Left ventricle myocardium inferior (tissue), 1 donor: ENCODE measurements around the gene CRY1. TPM values are rescaled to one million over a fixed set of nuclear protein-coding genes. Genes with fewer than 3 reads are reported as not detected.

Source experiments
- DNase-seq: peaks from one replicate; pipeline ENCODE4 v3.0.0-alpha.2; 2020
- H3K27ac ChIP-seq: fragments of 200-600 bp; replicated peaks from 2 replicates; pipeline ENCODE4 v1.8.0; 2021
- H3K27me3 ChIP-seq: fragments of 200-600 bp; 2 replicates; pipeline ENCODE4 v1.8.0; 2021; ENCODE audit warnings: low read depth
- H3K36me3 ChIP-seq: fragments of 200-600 bp; 2 replicates; pipeline ENCODE4 v1.8.0; 2021
- H3K4me1 ChIP-seq: fragments of 200-600 bp; 2 replicates; pipeline ENCODE4 v1.8.0; 2021
- H3K4me3 ChIP-seq: fragments of 200-600 bp; 2 replicates; pipeline ENCODE4 v1.8.0; 2021; ENCODE audit warnings: mild to moderate bottlenecking, moderate library complexity
- H3K9me3 ChIP-seq: fragments of 200-600 bp; replicated peaks from 2 replicates; pipeline ENCODE4 v1.8.0; 2021
- CTCF ChIP-seq: fragments of 200-600 bp; IDR thresholded peaks from 2 replicates; pipeline ENCODE4 v1.8.0; 2021; ENCODE audit warnings: antibody characterized with exemption, mild to moderate bottlenecking, borderline replicate concordance
- intact Hi-C: fragments of 100-400 bp; cut with micrococcal nuclease; formaldehyde crosslinking; loops from one replicate; pipeline ENCODE4 v1.11.0; 2022
- total RNA-seq: library from RNA; stranded (reverse); fragmentation: NEBNext Ultra II Directional; extraction: Animal tissue kit (Norgen Biotek cat#: 25700); gene quantifications from one replicate; pipeline ENCODE4 v1.2.1, GENCODE V29; 2021
- donor health status: DM: no; HTN: yes; CAD: no; lungs with severe emphysema.

The CRY1 gene
- total RNA-seq, 1 donor from 2014 or later: 10.0 TPM

- intact Hi-C loops: no loop called here
These were observed 14.0 kb upstream of the CRY1 start for GRCh38 chr12:107107381-107107780.

GRCh38 chr12:107106241-107107025, 13.1 kb upstream of the CRY1 start:
- DNase-seq: no peak
- intact Hi-C loops: no loop called here
- Histone ChIP-seq H3K27me3 (no peaks in the 10 kb centered on the region), H3K27ac (no peak overlapping the region), H3K36me3 (no peaks in the 10 kb centered on the region), H3K4me3 (no peak overlapping the region), H3K9me3 (no peaks in the 10 kb centered on the region), H3K4me1 (no peaks in the 10 kb centered on the region)
- no peak for TF ChIP-seq CTCF

More at GRCh38 chr12:107107381-107107780, 14.0 kb upstream of the CRY1 start:
- Histone ChIP-seq H3K36me3 (no peaks in the 10 kb centered on the region), H3K27me3 (no peaks in the 10 kb centered on the region), H3K4me3 (no peak overlapping the region), H3K27ac (no peak overlapping the region), H3K4me1 (no peaks in the 10 kb centered on the region), H3K9me3 (no peaks in the 10 kb centered on the region)
- no peak for DNase-seq
- TF ChIP-seq CTCF: no peak

- Histone ChIP-seq H3K27ac (no peak overlapping the region), H3K27me3 (no peaks in the 10 kb centered on the region), H3K9me3 (no peaks in the 10 kb centered on the region), H3K4me1 (no peaks in the 10 kb centered on the region), H3K4me3 (no peak overlapping the region), H3K36me3 (no peaks in the 10 kb centered on the region)
- TF ChIP-seq CTCF: no peak
- DNase-seq: no peak
- intact Hi-C loops: no loop called here
These were observed 12.0 kb upstream of the CRY1 start for GRCh38 chr12:107105410-107105703.

- no peaks in the 10 kb centered on the region for H3K4me1 ChIP-seq
- no peaks in the 10 kb centered on the region for H3K9me3 ChIP-seq
- no peak for TF ChIP-seq CTCF
- DNase-seq: no peak
- no peaks in the 10 kb centered on the region for H3K36me3 ChIP-seq
- no peak overlapping the region for H3K4me3 ChIP-seq
- H3K27me3 ChIP-seq: no peaks in the 10 kb centered on the region
- no peak overlapping the region for H3K27ac ChIP-seq
- intact Hi-C loops: no loop called here
These were observed 10.2 kb upstream of the CRY1 start for GRCh38 chr12:107103516-107103915.

- Histone ChIP-seq H3K9me3 (no peaks in the 10 kb centered on the region), H3K4me3 (no peak overlapping the region), H3K36me3 (no peaks in the 10 kb centered on the region), H3K27me3 (no peaks in the 10 kb centered on the region), H3K4me1 (no peaks in the 10 kb centered on the region), H3K27ac (no peak overlapping the region)
- intact Hi-C loops: no loop called here
- TF ChIP-seq CTCF: no peak
- DNase-seq: no peak
These were observed 9.7 kb upstream of the CRY1 start for GRCh38 chr12:107103097-107103496.

- H3K9me3 ChIP-seq: no peaks in the 10 kb centered on the region
- intact Hi-C loops: no loop called here
- no peaks in the 10 kb centered on the region for H3K36me3 ChIP-seq
These were observed 8.9 kb upstream of the CRY1 start for GRCh38 chr12:107102294-107102693.

More at GRCh38 chr12:107102294-107102693, 8.9 kb upstream of the CRY1 start:
- Histone ChIP-seq H3K4me1 (no peaks in the 10 kb centered on the region), H3K27me3 (no peaks in the 10 kb centered on the region), H3K4me3 (no peak overlapping the region), H3K27ac (no peak overlapping the region)
- no peak for DNase-seq
- no peak for TF ChIP-seq CTCF
